Neural cell (in vitro differentiated cells): ENCODE measurements around the gene GPAT3. TPM values are rescaled to one million over a fixed set of nuclear protein-coding genes. Genes with fewer than 3 reads are reported as not detected.

ENCODE experiments used
- H2AFZ ChIP-seq: fragments of 200-600, 300-800 bp; sonication (generic), shearing (Covaris generic); 2 replicates; pipeline ENCODE4 v1.6.0; 2014; ENCODE audit warnings: low read depth, mild to moderate bottlenecking, antibody characterized with exemption, low read length, moderate library complexity
- H3F3A ChIP-seq: fragments of 200-600 bp; shearing (Covaris generic); 2 replicates; pipeline ENCODE4 v1.6.1; 2016; ENCODE audit warnings: mild to moderate bottlenecking, moderate library complexity, mixed read lengths, antibody characterized with exemption, low read length; ENCODE audit not compliant: insufficient read depth, poor library complexity, severe bottlenecking
- H3K27ac ChIP-seq: fragments of 200-600, 300-800 bp; sonication (generic), shearing (Covaris generic); 2 replicates; pipeline ENCODE4 v1.5.1; 2014; ENCODE audit warnings: mild to moderate bottlenecking, low read length, moderate library complexity
- H3K27me3 ChIP-seq: fragments of 300-800, 200-600 bp; sonication (generic), shearing (Covaris generic); 2 replicates; pipeline ENCODE4 v1.6.0; 2014; ENCODE audit warnings: mild to moderate bottlenecking, low read depth, low read length, moderate library complexity; ENCODE audit not compliant: insufficient read depth
- H3K36me3 ChIP-seq: fragments of 300-800, 200-600 bp; sonication (generic), shearing (Covaris generic); 2 replicates; pipeline ENCODE4 v1.5.1; 2014; ENCODE audit warnings: mild to moderate bottlenecking, antibody characterized with exemption, low read length, moderate library complexity; ENCODE audit not compliant: insufficient read depth
- H3K4me2 ChIP-seq: fragments of 300-800, 200-600 bp; sonication (generic), shearing (Covaris generic); 2 replicates; pipeline ENCODE4 v1.6.0; 2014; ENCODE audit warnings: mild to moderate bottlenecking, low read length
- H3K4me3 ChIP-seq: fragments of 300-800, 200-600 bp; sonication (generic), shearing (Covaris generic); 2 replicates; pipeline ENCODE4 v1.5.1; 2014; ENCODE audit warnings: mild to moderate bottlenecking, low read length, moderate library complexity
- H3K79me2 ChIP-seq: fragments of 200-600 bp; shearing (Covaris generic); replicated peaks from 2 replicates; pipeline ENCODE4 v1.6.0; 2014; ENCODE audit warnings: mild to moderate bottlenecking, low read length, moderate library complexity; ENCODE audit not compliant: insufficient read depth
- H3K9ac ChIP-seq: fragments of 300-800, 200-600 bp; sonication (generic), shearing (Covaris generic); 2 replicates; pipeline ENCODE4 v1.6.1; 2016; ENCODE audit warnings: mild to moderate bottlenecking, low read length, mixed read lengths
- H3K9me2 ChIP-seq: fragments of 200-600 bp; shearing (Covaris generic); 2 replicates; pipeline ENCODE4 v1.6.1; 2016; ENCODE audit warnings: mild to moderate bottlenecking, low read length, mixed read lengths; ENCODE audit not compliant: insufficient read depth
- H3K9me3 ChIP-seq: fragments of 200-600, 300-800 bp; sonication (generic), shearing (Covaris generic); 2 replicates; pipeline ENCODE4 v1.6.1; 2016; ENCODE audit warnings: mild to moderate bottlenecking, mixed run types, low read length, moderate library complexity, mixed read lengths
- H4K20me1 ChIP-seq: fragments of 200-600 bp; shearing (Covaris generic); 2 replicates; pipeline ENCODE4 v1.6.1; 2016; ENCODE audit warnings: mild to moderate bottlenecking, mixed run types; ENCODE audit not compliant: insufficient read depth
- CTCF ChIP-seq: fragments of 450-650 bp; IDR thresholded peaks from 2 replicates; pipeline ENCODE4 v1.5.1; 2014; ENCODE audit warnings: antibody characterized with exemption, mild to moderate bottlenecking, moderate library complexity; ENCODE audit not compliant: poor library complexity, severe bottlenecking
- EP300 ChIP-seq: fragments of 450-650 bp; conservative IDR thresholded peaks from 2 replicates; pipeline ENCODE4 v1.6.1; 2014; ENCODE audit warnings: antibody characterized with exemption, mild to moderate bottlenecking, moderate library complexity; ENCODE audit not compliant: poor library complexity, severe bottlenecking
- EZH2 ChIP-seq: fragments of 200-600, 300-800 bp; shearing (Covaris generic), sonication (generic); IDR thresholded peaks from 2 replicates; pipeline ENCODE4 v1.6.1; 2014; ENCODE audit warnings: antibody characterized with exemption, low read length, borderline replicate concordance, mild to moderate bottlenecking; ENCODE audit not compliant: insufficient read depth, poor library complexity, severe bottlenecking
- MXI1 ChIP-seq: fragments of 450-650 bp; conservative IDR thresholded peaks from 2 replicates; pipeline ENCODE4 v1.6.1; 2014; ENCODE audit warnings: antibody characterized with exemption, mild to moderate bottlenecking; ENCODE audit not compliant: poor library complexity, severe bottlenecking
- POLR2AphosphoS5 ChIP-seq: IDR thresholded peaks from 2 replicates; pipeline ENCODE4 v1.6.1; 2012
- RAD21 ChIP-seq: fragments of 450-650 bp; conservative IDR thresholded peaks from 2 replicates; pipeline ENCODE4 v1.6.1; 2014; ENCODE audit warnings: antibody characterized with exemption, mild to moderate bottlenecking, moderate library complexity
- REST ChIP-seq: IDR thresholded peaks from 2 replicates; pipeline ENCODE4 v1.6.1; 2012; ENCODE audit warnings: borderline replicate concordance
- SMC3 ChIP-seq: fragments of 450-650 bp; conservative IDR thresholded peaks from 2 replicates; pipeline ENCODE4 v1.6.1; 2014; ENCODE audit warnings: antibody characterized with exemption, mild to moderate bottlenecking, moderate library complexity; ENCODE audit not compliant: poor library complexity
- TAF1 ChIP-seq: IDR thresholded peaks from 2 replicates; pipeline ENCODE4 v1.6.1; 2012; ENCODE audit warnings: low read depth
- polyA plus RNA-seq: library from polyadenylated mRNA; depleted of rRNA; stranded (reverse); fragments of >200 nt; gene quantifications from 2 replicates; pipeline ENCODE4 v1.2.3, GENCODE V29; 2014

Gene GPAT3
- polyA plus RNA-seq, 1 donor from 2014 or later: not detected

GRCh38 chr4:83631066-83631465, 95.2 kb downstream of the GPAT3 start:
- no peak overlapping the region for H2AFZ ChIP-seq
- no peaks in the 10 kb centered on the region for H3K9me2 ChIP-seq
- H3K9ac ChIP-seq: no peak overlapping the region
- H3K4me2 ChIP-seq: no peak overlapping the region
- H4K20me1 ChIP-seq: no peaks in the 10 kb centered on the region
- H3K79me2 ChIP-seq: no peaks in the 10 kb centered on the region
- no peaks in the 10 kb centered on the region for H3K9me3 ChIP-seq
- H3K36me3 ChIP-seq: no peaks in the 10 kb centered on the region
- H3K27me3 ChIP-seq: no peaks in the 10 kb centered on the region
- no peaks in the 10 kb centered on the region for H3F3A ChIP-seq
- no peak overlapping the region for H3K4me3 ChIP-seq
- no peak overlapping the region for H3K27ac ChIP-seq
- TF ChIP-seq TAF1: no peak
- TF ChIP-seq REST: no peak
- TF ChIP-seq MXI1: no peak
- no peak for TF ChIP-seq POLR2AphosphoS5
- TF ChIP-seq EP300: no peak
- TF ChIP-seq SMC3: no peak
- TF ChIP-seq EZH2: no peak
- TF ChIP-seq CTCF: no peak
- TF ChIP-seq RAD21: no peak

- no peak overlapping the region for H3K9ac ChIP-seq
- H3K36me3 ChIP-seq: no peaks in the 10 kb centered on the region
- no peaks in the 10 kb centered on the region for H3K79me2 ChIP-seq
- no peak overlapping the region for H3K27ac ChIP-seq
- TF ChIP-seq MXI1: no peak
- TF ChIP-seq TAF1: no peak
- no peak for TF ChIP-seq EP300
- no peak for TF ChIP-seq EZH2
- no peak for TF ChIP-seq SMC3
- no peak for TF ChIP-seq POLR2AphosphoS5
- no peak for TF ChIP-seq CTCF
- TF ChIP-seq REST: no peak
- no peak for TF ChIP-seq RAD21
- H3K4me2 ChIP-seq: no peak overlapping the region
- H4K20me1 ChIP-seq: no peaks in the 10 kb centered on the region
- H3K4me3 ChIP-seq: no peak overlapping the region
- no peaks in the 10 kb centered on the region for H3K9me3 ChIP-seq
- H3K9me2 ChIP-seq: no peaks in the 10 kb centered on the region
- H3F3A ChIP-seq: no peaks in the 10 kb centered on the region
- no peaks in the 10 kb centered on the region for H3K27me3 ChIP-seq
- H2AFZ ChIP-seq: no peak overlapping the region
Observed at GRCh38 chr4:83636930-83637329, 101.0 kb downstream of the GPAT3 start.
